ENCODE measurements around the gene TRAM2.

The TRAM2 gene

GRCh38 chr6:52545406-52546119, 31.3 kb downstream of the TRAM2 start:
- DNase-seq (ENCODE audit: low spot score), result no peak

GRCh38 chr6:52544602-52545405, 32.1 kb downstream of the TRAM2 start:
- DNase-seq (ENCODE audit: low spot score), result no peak

GRCh38 chr6:52543729-52544601, 32.9 kb downstream of the TRAM2 start:
- DNase-seq (ENCODE audit: low spot score), result peak; percentile 89

DNA sequence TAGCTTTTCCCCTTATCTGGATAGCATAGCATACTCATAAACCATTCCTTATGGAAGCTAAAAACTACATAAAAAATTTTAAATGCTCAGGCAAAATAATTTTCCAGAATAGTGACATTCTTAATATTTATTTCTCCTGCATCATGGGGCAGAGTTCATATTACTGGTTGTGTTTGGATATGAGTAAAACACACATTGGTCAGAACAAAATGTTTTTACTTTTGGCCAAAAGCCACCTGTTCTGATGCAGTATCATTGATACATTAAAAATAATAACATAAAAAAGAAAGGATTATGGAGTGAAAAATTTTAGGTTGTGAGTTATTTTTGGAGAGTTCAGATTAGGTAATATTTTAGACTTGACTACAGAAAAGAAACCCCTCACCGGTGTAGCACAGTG, 33.6 kb downstream of the TRAM2 start:
- no peak for DNase-seq (ENCODE audit: low spot score)

GRCh38 chr6:52541135-52541534, 35.7 kb downstream of the TRAM2 start:
- no peak for DNase-seq (ENCODE audit: low spot score)

DNA sequence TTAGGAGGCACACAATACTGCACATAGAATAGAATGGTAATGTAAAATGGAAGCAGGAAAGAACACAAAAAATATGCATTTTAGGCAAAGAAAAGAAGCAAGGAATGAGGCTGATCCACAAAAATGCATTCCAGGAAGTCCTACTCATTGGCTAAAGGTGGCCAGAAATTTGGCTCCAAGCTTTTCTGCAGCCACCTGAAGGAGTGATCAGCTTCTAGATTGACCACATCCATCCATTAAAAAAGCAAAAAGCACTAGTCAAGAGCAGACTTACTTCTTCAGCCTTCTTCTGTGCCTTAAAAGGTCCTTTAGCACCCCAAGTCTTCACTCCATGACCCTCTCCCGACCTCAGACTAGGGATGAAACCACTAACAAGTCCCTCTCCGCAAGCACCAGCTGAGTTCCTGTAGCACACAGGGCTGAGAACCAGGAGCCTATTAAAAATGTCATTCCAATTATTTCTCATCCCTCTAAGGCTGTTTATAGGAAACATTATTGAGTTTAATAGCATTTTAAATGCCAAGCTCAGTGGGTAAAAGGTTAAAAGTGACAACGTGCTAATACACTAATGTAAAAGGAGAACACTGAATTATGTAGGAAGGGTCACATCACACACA, 36.5 kb downstream of the TRAM2 start:
- no peak for DNase-seq (ENCODE audit: low spot score)

- no peak for DNase-seq (ENCODE audit: low spot score)
Observed at GRCh38 chr6:52539607-52540006, 37.3 kb downstream of the TRAM2 start.

- DNase-seq (ENCODE audit: low spot score), result no peak
Observed at GRCh38 chr6:52538901-52539354, 37.9 kb downstream of the TRAM2 start.

DNA sequence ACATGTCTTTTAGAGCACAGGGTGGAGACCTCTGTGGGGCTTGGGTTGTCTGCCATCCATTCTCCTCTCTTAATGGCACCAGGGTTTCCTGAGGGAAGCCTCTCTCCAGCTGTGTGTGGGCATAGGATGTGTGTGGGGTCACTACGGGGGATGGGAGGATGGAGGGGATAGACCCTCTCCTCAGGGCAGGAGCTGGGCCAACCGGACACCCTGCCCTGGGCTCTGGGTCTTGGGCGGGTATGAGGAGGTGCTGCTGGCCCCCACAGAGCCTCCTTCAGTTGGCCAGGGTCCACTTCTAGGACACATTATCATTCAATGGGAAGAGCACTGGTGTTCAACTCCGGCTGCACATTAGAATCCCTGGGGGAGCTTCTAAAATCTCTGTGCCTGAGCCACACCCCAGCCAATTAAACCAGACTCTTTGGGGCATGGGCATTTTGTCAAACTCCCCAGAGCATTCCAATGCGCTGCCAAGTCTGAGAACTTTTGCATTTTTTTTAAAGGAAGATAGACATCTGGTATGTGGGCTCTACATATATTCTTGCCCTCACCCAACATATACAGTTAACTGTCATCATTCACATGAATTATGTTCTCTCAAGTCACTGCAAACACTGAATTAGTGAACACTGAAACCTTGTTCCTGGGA, 38.5 kb downstream of the TRAM2 start:
- DNase-seq (ENCODE audit: low spot score), result no peak

DNA sequence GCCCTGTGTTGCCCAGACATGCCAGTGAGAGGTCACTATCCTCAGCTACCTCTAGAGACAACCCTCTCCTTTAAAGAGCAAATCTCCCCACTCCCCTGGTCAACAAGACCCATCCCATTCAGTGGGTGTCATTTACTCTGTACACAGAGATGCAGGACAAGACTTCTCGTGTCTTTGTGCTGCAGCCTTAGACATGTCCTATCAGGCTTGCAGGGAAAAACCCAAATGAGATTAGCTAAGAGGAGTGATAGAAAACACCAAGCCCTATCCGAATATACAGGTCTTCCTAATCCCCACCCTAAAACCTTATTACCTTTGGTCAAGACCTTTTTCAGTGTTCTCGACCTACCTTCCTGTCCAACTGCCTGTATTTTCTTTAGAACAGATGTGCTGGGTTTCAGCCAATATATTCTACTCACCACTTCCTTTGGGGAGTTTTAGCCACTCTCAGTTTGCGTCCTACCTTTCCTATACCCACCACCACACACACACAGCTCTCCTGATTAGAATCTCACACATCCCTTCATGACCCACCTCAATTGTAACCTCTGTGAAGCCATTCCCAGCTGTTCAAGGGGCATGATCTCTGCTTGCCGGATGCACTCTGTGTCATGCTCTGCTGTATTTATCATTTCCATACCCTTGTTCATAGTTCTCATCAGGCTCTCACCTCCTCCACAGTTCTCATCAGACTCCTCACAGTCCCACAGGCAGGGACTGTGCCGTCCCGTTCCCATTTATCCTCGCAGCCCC, 39.7 kb downstream of the TRAM2 start:
- peak; percentile 71 for DNase-seq (ENCODE audit: low spot score)

GRCh38 chr6:52536424-52536916, 40.4 kb downstream of the TRAM2 start:
- DNase-seq (ENCODE audit: low spot score), result no peak

GRCh38 chr6:52535711-52536423, 41.0 kb downstream of the TRAM2 start:
- DNase-seq (ENCODE audit: low spot score), result no peak

DNA sequence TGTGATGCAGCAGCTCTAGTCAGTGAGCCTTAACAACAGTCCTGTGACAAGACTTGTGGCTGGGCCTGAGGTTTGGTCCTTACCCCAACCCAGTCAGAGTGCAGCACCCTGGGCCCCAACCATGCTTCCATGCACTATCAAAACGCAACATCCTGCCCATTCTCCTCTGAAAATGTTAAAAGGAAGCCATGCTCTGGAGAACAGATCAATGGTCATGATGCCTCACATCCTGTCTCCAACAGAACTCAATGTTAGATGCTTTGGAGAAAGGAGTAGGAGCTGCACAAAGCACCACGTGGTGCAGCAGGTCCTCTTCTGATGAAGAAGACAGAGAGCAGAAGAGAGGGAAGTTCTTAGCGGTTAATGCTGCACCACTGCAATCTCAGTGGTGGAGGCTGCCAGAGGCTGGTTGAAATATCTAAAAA, 41.9 kb downstream of the TRAM2 start:
- DNase-seq (ENCODE audit: low spot score), result peak; percentile 90

DNA sequence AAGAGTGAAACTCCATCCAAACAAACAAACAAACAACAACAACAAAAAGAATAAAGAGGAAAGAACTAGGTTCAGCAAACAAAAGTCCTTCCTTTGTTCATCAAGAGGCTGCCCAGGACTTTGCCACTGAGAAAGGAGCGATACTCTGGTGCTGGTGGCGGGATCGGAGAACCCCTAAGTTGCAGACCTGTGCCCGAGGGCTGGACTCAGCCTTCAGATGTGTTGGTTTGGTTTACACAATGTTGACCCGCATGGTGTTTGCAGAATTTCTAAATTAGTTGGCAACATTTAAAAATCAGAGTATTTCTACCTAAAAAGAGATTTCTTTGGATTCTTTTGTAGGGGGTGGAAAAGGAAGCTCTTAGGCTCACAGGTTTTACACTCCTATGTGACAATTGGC, 42.5 kb downstream of the TRAM2 start:
- DNase-seq (ENCODE audit: low spot score), result no peak

- no peak for DNase-seq (ENCODE audit: low spot score)
Observed at GRCh38 chr6:52533491-52533890, 43.4 kb downstream of the TRAM2 start.

DNA sequence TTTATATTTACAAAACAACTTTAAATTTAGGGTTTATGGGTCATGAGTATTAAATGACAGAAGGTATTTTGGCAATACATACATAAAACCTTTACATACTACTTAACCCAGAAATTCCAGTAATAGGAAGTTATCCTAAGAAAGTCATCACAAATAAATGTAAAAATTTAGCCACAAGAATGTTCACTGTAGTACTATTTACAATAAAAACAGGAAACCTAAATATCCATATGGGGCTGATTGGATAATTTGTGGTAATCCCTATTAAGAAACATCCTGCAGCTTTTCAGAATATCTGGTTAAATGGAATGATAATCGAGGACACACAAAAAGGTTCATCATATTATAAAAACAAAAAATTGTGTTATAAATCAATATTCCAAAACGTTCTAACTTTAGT, 44.4 kb downstream of the TRAM2 start:
- DNase-seq (ENCODE audit: low spot score), result no peak

DNA sequence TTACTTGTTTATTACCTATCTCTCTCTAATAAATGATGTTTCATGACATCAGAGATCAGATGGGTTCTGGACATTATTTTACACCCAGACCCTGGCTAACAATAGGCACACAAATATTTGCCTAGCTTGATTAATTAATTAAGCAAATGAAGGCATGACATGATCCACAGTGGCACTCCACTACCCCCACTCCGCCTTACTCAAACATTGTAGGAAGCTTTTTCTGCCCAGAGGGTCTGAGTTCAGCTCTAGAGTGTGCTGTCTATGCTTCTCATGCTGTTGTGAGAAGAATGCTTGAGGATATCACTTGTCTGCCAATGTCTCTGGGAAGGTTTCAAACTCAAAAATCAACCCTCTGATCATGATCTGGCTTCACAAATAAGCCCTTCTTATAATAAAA, 45.0 kb downstream of the TRAM2 start:
- no peak for DNase-seq (ENCODE audit: low spot score)

GRCh38 chr6:52531396-52531795, 45.5 kb downstream of the TRAM2 start:
- DNase-seq (ENCODE audit: low spot score), result no peak

DNA sequence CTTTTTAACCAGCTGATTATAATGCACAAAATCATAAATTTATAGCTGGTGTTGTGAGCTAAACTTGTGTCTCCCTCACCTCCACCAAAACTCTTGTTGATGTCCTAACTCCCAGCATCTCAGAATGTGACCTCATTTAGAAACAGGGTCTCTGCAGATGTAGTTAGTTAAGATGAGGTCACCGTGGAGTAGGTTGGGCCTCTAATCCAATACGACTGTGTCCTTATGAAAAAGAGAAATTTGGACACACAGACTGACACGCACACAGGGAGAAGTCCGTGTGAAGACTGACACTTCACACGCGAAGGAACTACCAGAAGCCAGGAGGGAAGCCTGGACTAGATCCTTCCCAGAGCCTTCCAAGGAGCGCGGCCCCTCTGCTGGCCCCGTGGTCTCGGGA, 46.5 kb downstream of the TRAM2 start:
- no peak for DNase-seq (ENCODE audit: low spot score)

DNA sequence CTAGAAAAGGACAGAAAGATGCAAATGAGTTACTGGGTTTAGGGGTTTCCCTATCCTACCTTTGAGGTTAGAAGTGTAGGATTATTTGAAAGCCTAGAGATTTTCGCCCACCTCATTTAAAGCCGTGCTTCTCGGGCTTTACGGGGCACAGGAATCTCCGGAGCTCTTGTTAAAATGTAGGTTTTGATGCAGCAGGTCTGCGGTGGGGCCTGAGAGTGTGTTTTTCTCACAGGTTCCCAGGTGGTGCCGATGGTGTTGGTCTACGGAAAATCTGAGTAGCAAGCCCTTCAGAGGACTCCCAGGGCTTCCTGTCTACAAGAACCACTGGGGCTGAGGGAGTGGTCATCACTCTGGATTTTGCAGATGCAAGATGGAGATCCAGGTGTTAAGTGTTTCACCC, 47.5 kb downstream of the TRAM2 start:
- no peak for DNase-seq (ENCODE audit: low spot score)

All from kidney capillary endothelial cell (primary cell).